GM21825 (cell line): ENCODE data around the gene TANGO2.

Experiments
- ATAC-seq: cut with Tn5 transposase; IDR thresholded peaks from one replicate; pipeline ENCODE4 v1.9.1; 2021; ENCODE audit warnings: mild to moderate bottlenecking, moderate library complexity; ENCODE audit not compliant: unreplicated experiment

TANGO2 gene

DNA sequence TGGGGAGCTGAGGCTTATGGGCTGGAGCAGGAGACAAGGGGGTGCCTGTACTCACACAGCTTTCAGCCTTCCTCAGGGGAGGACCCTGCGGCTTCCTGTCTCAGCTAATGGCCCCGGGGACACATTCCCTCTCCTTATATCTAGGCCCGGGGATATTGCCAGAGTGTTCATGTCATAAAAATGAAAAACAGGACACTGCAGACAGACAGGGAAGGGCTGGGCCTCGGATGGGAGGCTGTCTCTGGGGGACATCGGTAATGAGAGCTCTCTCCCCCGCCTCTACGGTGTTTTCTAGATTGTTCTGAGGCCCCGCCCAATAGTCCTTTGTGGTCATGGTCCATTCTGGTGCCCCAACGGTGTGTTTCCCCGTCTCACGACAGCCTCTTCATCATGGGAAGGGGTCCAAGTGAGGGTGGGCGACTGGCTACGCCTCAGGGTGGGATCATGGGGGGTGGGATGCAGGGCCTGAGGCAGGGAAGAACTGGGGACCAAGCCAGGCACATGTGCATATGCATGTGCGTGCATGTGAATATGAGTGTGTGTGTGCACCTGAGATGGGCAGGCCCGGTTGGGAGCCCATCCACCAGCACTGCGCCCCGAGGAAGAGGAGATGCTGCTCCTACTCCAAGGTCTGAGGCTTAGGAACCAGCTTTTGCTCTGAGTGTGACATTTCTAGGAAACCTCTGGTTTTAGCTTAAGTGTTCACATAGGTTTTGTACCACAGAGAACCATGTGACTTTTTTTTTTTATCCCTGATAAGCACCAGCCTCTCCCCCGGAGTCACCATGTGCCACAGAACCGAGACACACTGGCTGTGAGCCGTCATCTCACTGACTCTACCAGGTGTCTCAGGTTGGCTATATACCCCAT is 9.6 kb upstream of the TANGO2 start:
- ATAC-seq, result no peak

DNA sequence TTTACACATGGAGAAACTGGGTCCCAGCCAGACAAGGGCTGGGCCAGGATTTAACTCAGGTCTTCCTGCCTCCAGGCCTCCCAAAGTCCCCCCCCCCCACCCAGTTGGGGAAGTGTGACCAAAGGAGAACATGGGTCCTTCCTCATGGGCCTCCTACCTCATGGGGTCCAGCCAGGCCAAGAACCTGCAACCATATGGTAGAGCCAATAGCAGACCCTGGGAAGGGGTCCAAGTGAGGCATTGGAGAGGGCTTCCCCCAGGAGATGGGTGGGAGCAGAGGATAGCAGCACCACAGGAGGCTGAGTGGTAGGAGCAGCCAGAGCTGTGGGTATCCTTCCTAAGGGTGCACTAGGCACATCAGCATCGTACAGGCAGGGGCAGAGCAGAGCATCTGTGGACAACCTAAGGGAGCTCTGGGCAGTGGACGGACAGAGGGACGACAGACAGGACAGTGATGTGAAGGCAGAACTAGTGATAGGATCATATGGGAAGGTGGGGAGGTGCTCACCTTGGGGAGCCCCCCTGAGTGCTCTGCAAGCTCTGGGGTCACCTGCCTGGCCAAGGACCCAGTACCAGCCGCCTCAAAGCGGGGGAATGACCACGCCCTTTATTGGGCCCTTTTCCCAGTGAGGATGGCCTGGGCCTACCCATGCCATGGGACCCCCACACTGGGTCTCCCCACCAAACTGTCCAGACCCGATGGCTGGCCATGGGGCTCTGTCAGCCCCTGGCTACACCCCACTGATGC is 8.7 kb upstream of the TANGO2 start:
- no peak for ATAC-seq

DNA sequence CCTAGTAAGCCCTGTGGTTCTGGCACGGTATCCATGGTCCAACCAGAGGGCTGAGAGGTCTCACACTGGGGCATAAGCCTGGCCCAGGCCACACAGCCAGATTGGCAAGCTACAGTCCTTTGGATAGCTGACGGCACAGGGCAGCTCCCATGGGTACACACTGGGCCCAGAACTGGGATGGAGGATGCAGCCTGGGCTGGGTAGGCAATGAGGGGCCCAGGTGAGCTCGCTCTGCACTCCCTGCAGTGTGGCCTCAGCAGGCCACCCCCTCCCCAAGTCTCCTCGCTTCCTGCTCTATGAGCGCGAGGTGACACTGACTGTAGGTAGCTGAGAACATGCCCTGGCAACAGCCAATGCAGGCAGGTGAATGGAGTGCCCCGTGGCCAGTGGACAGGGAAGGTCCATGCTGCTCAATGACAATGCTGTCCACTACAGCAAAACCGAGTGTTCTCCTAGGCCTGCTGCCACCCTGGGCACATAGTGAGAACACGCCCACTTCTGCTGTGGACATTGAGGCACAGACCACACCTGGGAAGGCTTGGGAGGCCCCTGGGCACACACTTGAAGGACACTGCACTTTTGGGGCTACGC is 8.1 kb upstream of the TANGO2 start:
- no peak for ATAC-seq

DNA sequence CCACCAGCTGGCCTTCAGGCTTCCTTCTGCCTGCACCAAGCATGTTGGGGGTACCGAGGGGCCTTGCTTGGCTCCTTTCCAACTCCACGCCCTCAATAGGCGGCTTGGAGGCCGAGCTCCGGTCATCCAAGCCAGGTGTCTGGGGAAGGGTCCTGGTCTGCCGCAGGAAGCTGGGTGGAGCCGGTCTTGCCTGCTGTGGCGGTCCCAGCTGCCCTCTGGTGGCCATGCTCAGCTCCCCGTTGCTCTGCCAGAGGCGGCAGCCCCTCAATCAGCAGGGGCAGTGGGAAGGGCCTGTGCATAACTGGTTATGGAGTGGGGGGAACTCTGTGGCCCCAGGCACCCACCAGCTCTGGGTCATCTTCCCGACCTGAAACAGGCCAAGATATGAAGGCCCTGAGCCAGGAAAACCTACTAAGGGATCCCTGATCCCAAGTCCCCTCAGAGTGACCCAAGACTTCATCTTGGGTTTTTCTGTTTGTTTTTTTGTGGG is 7.5 kb upstream of the TANGO2 start:
- ATAC-seq, result no peak

DNA sequence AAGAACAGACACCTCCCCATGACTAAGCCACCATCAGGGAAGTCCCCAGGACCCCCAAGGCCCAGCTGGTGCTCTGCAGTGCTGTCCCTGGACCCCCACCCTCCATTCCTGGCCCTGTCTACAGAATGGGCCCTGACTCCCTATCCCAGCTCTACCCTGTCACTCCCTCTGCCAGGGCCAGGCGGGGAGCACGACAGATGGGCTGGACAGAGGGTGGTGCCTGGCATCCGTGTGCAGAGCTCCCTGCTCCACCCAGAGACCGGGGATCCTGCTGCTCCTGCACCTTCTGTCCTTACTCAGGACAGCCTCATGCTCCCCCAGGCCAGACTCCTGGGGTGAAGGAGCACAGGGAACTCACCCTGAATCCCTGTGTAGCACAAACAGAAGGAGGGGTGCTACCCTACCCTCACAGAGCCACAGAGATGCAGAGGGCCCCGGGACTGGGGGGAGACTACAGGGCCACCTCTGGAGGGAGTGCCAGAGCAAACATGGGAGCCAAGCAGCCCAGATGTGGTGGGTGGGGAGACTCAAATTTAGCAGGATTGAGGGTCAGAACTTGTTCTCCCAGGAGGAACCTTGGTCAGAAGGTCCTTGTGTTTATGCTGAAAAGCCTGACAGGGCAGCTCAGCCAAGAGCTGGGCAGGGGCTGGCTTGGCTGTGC is 6.3 kb upstream of the TANGO2 start:
- ATAC-seq, result no peak

DNA sequence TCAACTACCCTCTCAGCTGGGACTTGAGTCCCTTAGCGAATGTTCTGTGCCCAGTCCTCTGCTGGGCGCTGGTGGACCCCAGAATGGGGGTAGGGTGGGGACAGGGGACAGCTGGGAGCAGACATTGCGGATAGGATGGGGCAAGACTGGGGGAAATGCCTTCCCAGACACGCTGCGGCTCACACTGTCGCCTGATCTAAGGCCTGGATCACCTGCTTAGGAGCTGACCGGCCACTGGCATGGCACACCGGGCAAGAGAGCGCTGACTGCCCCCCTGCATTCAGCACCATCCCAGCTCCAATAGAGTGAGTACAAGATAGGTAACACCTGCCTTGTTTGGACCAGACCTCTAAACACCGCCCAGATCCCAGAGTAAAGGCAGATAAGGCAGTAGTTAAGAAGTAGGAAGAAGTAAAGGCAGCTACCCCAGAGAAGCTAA is 5.7 kb upstream of the TANGO2 start:
- ATAC-seq, result no peak

DNA sequence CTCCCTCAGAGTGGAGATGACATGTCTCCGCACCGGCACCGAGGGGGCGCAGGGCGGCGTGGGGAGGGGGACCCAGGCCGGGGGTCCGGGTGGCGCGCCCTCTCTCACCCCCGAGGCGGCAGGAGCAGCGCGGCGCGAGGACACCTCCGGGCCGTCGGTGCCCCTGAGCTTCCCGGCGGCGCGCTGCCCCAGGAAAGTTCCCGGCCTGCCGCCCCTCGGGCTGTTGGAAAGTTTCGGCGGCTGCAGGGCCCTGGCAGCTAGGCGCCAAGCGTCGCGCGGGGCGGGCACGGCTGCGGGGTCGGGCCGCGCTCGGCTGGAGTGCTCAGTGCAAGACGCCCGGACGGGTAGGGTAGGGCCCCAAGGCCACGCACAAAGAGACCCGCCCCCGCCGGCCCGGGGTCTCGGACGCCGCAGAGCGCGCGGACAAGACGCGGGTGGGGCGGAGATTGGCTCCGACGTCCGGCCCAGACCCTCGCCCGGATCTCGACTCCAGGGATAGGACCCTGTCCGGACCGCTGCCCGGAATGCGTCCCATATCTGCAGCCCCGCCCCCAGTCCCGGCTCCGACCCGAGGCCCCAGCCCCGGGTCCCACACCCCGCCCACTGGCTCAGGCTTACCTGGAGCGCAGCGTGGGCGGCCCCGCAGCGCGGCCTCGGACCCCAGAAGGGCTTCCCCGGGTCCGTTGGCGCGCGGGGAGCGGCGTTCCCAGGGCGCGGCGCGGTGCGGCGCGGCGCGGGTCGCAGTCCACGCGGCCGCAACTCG is 4.8 kb upstream of the TANGO2 start:
- ATAC-seq, result no peak

DNA sequence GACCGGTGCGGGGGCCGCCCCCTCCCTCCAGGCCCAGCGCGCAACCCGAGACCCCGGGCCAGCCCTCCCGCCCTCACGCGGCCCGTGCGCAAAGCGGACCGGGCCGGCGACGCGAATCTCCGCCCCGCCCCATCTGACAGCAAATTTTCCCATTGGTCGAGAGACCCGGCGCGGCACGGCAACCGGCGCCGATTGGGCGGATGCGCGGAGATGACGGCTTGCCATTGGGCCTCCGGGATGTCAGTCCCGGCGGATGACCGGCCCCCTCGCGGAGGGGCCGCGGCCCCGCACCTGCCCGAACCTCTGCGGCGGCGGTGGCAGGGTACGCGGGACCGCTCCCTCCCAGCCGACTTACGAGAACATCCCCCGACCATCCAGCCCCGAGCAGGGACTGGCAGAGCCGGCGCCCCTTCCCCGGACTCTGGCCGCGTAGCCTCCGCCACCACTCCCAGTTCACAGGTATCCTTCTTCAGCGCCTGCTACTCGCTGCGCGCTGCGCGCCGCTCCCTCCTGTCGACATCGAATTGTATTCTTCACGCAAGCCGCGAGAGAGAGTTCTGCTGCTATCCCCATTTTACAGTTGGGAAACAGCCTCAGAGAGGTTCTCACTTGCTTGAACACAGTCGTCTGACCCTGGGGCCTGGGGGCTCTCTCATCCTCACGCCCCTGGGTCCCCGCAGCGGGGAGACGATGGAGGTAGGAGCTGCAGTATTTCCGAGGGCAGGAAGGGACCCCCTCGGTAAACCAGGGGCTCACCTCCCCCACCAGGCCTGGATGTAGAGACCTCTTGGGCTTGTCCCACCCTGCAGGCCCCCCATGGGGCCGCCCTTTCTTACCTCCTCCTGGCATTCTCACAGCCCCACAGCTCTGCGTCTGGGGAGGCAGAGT is 3.9 kb upstream of the TANGO2 start, which contains the start of gene ARVCF:
Gene ARVCF, minus strand, starts transcription at position 90 of the 888 bp plus-strand sequence. CDS start 26,029 bp downstream, outside the sequence.
- ATAC-seq, result peak; percentile 44

DNA sequence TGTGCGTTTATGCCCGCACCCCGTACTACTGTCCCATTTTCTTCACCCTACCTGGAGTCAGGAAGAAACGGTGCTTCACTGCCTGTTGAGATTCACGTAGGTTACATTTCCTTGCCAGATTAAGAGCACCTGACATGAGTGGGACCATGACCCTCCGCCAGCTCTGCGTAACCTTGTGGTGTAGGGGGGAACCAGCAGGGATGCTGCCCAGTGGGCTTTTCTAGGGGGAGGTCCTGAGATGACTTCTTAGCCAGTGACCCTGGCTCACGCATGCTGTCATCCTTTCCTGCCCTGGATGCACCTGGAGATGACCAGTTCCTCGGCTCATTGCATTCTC is 3.3 kb upstream of the TANGO2 start:
- no peak for ATAC-seq

DNA sequence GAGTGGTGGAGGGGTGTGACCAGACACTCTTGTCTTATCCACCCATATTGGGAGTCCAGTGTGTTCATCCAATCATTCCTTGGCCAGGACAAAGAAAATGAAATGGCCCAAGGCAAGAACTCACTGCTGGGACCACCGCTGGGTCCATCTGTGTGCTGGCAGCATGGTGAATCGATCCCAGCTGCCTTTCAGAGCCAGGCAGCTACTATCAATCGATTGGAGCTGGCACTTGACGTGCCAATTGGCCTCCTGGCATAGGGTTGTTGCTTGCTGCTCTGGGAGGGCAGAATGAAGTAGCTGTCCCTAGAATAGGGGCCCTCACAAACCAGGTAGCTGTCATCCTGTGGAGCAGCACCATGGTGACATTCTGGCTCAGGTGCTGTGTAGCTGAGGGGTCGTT is 2.9 kb upstream of the TANGO2 start:
- no peak for ATAC-seq

DNA sequence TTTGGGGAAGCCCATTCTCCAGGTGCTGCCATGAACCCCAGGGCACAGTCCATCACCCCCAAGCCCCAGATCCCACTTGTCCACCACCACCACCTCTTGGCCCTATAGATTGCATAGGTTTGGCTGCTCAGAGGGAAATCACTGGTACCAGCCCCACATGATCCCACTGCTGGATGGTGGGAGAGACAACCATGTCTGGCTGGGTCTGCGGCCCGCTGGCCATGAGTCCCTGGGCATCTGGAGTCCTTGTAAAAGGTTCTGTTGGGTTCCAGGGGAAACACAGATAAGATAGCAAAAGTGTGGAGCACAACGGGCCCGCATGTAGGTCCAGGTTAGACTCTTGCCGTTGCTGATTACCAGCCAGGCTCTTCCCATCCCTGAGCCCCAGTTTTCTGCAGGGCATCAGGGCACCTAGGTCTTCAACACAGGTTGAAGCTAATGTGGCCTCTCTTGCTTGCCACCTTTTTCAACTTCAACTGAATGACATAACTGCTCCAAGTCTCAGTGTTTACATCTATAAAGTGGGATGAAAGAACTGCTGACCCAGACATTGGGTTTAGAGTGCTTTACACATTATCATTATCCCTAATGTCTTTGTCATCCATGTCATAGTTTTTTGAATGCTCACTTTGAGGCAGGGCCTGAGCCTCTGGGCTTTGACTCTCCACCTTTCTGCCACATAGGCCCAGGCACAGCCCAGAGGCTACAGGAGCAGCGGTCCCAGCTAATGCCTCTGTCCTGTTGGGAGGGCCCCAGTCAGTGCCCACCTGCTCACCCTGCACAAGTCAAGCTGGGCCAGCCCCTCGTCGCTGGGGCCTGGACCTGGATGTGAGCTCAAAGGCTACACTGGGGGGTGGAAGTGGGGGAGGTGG is 1.0 kb upstream of the TANGO2 start:
- no peak for ATAC-seq

DNA sequence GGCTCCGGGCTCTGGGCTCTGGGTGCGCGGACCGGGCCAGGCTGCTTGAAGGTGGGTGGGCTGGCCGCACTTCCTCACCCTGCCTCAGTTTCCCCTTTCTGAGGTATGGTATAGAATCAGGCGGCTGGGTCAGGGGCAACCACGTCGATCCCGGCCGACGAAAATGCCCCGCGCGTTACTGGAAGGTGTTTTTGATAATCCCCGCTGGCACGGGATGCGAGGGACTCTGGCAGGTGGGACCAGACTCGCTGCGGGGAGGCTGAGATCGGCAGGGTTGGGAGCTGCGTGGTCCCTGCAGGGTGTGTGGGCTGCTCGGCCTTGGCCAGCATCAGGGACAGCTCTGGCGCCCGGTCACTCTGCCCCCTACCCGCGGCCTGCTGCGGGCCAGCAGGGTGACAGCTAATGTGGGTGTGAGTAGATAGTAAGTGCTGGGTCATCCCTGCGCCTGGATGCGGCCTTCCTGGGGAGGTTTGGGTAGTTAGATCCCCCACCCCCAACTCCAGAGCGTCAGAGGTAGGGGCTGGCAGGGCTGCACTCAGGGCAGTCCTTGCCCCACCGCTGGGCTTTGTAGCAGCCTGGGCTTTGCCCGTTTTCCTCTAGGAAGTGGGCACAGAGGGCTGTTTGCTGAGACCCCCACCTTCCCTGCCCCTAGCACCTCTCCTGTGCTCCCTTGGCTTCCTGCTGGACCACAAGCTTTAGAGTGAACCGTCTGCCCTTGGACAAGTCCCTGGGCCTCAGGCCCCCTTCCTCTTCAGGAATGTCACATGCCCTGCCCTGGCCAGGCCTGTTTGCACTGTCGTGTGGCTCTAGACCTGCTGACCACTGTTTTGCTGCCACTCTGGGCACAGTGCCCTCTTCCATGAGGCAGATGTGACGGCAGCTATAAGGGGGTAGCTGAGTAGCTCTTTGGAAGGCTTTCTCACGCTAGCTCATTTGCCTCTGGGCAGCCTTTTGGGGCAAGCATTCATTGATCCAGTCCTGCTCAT is 579 bp downstream of the TANGO2 start:
- no peak for ATAC-seq

DNA sequence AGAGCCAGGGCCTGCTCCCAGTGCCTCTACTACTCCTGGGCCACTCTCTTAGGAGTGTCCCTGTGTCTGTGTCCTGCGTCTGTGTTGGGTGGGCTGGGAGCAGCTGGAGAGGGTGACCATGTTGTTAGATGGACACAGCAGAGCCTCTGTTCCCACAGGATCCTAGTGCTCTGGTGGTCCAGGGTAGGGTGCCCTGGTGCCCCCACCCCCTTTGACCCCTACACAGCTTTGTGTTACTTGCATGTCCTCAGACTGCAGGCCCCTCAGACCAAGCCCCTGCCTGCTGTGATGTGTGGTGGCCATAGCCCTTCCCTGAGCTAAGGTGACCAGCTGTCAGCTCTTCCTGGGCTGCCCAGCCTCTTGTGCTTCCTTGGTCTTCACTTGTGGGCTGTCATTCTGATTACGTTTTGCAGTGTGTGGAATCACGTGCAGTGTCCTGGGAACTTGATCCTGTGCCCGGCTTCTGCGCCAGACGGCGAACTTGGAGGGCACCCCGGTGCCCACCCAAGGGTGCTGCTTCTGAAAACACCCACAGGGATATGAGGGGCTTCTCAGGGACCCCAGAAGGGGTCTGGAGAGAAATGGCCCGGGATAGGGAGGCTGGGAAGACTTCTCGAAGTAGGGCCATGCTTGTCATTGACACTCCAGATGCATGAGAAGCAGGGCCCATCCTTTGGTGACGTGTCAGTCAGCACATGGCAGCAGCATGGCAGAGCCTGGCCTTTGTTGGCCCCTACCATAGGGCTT is 1.5 kb downstream of the TANGO2 start:
- no peak for ATAC-seq

DNA sequence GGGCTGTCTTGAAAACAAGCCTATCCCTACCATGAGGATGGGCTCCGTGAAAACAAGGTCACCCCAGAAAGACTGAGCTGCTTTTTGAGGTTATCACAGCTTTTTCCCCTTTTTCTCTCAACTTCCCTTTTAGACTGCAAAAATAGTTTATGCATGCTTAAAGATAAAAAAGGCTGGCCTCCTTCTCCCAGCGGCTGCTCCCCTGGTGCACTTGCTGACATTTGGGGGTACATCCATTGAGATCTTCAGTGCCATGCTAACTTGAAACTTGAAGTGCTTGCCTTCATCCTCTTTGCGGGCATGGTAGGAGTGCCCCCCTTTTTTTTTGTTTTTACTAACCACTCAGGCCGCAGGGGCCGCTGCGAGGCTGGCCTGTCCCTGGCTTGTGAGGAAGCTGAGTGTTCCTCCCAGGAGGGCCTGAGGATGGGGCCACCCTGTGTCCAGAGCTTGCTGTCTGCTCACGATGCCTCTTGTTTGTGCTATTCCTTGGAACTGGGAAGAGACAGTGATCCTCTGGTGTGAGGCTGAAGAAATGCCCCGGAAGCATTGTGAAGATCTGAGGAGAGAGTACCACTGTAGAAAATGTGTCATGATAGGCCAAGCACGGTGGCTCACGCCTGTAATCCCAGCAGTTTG is 2.2 kb downstream of the TANGO2 start:
- no peak for ATAC-seq

DNA sequence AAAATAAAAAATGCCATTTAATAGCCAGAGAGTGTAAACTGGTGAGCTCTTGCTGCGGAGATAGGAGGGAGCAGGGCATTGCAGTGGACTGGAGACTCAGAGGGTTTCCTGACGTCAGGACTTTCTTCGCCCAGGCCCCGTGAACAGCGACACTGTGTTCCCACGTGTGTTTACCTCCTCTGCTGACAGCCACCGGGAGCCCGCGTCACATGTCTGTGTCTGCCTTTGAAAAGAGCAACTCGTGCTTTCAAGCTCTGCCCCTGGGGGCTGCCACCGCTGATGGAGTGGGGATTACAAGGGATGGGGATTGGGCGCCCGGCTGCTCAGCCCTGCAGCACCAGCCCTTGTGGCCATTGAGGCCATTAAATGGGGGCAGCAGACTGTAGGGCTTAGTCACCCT is 3.3 kb downstream of the TANGO2 start:
- ATAC-seq, result no peak
